T-helper 22 cell (primary cell): Measurements from ENCODE around the gene PTHLH.

Experiments used
- DNase-seq: peaks from one replicate; pipeline ENCODE4 v3.0.0-alpha.2; 2020; ENCODE audit warnings: low read depth

The PTHLH gene

GRCh38 chr12:27972721-27973120 lies at the start of gene PTHLH:
TSS of gene PTHLH (minus strand) at chr12:27972733. CDS start at chr12:27969494, 3,239 bp downstream.
- no peak for DNase-seq

DNA sequence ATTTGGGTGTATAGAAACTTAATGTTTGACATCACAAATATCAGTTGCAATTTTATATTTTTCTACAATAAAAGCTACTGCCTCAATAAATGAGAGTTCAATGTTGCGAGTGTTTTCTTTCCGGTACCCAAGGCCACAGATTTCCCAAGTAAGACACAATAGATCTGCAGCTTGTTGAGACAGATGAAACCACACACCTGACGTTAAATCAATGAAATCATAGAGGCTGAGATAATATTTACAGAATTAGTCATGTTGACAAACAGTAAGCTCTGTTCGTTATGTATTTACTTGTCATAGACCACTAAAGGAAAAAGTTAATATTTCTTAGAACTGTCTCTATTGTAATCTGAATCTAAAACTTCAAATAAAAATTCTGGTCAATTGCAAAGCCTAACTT lies 49.2 kb upstream of the PTHLH start:
- DNase-seq = no peak

- no peak for DNase-seq
Observed at GRCh38 chr12:28017873-28018255, 45.3 kb upstream of the PTHLH start.

GRCh38 chr12:28017126-28017872 lies 44.8 kb upstream of the PTHLH start:
- DNase-seq = no peak

GRCh38 chr12:28015165-28015564 lies 42.6 kb upstream of the PTHLH start:
- no peak for DNase-seq

DNA sequence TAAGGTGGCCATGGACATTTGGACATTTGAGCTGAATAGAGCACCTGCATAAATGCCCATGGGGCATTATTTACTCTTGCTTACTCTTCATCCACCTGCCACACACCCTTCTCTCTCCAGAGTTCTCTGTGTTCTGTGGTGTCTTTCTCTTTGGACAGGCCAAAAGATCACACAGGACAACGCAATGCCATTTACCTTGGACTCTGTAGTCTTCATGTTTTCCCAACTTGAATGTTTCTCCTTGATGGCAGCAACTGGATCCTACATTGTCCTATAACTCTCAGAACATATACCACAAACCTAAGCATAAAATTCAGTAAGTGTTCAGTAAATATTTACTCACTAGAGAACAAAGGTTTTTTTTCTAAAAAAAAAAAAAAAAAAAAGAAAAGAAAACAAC lies 41.7 kb upstream of the PTHLH start:
- DNase-seq = no peak

- DNase-seq = no peak
Observed at GRCh38 chr12:28012333-28012918, 39.9 kb upstream of the PTHLH start.

GRCh38 chr12:28010036-28010435 lies 37.5 kb upstream of the PTHLH start:
- DNase-seq = no peak

- no peak for DNase-seq
Observed at GRCh38 chr12:27999970-28000369, 27.4 kb upstream of the PTHLH start.

GRCh38 chr12:27999521-27999920 lies 27.0 kb upstream of the PTHLH start:
- no peak for DNase-seq

GRCh38 chr12:27998658-27999057 lies 26.1 kb upstream of the PTHLH start:
- no peak for DNase-seq

GRCh38 chr12:27998170-27998569 lies 25.6 kb upstream of the PTHLH start:
- no peak for DNase-seq

DNA sequence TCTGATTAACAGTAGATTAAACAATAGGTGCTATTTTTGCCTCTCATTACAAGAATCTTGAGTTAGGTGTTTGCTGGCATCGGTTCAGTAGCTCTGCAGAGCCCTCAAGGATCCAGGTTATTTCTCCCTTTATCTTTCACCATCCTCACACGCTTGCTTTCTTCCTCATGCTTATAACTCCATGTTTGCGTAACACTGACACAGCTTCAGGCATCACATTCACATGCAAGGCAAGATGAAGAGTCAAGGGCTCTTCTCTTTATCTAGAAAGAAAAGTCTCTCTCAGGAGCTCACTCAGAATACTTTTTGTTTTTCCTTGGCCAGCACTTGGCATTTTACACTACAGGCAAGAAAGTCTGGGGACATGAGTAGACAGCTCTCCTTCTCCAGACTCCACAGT lies 24.2 kb upstream of the PTHLH start:
- no peak for DNase-seq

- no peak for DNase-seq
Observed at GRCh38 chr12:27995406-27995805, 22.9 kb upstream of the PTHLH start.

GRCh38 chr12:27988594-27989233 lies 16.2 kb upstream of the PTHLH start:
- DNase-seq = no peak

DNA sequence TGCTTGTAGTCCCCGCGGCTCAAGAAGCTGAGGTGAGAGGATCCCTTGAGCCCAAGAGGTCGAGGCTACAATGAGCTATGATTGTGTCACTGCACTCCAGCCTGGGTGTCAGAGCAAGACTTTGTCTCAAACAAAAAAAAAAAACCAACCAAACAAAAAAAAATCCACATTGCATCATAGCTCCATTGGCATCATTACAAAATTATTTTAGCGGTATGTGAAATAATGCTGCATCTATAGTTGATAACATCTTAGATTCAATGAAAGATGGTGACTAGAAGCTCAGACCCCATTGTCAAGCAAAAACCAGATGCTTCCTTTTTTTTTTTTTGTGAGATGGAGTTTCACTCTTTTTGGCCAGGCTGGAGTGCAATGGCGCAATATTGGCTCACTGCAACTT lies 14.8 kb upstream of the PTHLH start:
- no peak for DNase-seq

DNA sequence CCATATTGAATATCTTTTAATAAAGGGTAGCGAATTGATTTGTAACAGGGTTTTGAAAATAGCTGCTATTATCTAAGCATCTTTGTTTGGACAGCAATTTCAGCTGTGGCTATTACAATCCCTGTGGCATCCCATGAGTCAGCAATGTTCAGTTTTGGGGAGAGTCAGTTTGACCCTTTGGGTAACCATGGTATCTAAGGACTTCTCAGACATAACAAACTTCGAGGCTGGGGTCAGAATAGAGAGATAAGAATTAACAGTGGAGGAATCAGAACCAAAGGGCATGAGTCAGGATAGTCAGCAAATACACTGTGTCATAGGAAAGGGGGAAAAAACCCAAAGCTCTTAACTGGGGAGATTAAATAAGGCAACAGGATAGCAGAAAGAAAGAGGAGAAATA lies 11.7 kb upstream of the PTHLH start:
- DNase-seq = no peak

DNA sequence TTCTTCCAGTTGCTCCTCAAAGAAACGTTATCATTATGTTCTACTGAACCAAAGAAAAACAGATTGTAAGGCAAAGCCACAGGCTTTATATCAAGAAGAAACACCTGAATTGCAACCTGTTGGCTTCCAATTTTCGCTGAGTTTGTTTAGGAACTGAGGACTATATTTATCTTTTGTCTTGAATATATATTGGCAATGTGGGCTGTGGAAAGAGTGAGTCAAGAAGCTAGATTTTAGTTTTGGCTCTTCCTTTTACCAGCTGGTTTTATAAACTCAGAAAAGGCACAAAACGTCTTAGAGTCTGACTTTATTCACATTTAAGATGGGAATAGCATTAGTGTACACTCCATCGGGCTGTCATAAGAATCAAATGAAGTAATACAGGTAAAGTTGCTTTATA lies 10.4 kb upstream of the PTHLH start:
- DNase-seq = no peak

DNA sequence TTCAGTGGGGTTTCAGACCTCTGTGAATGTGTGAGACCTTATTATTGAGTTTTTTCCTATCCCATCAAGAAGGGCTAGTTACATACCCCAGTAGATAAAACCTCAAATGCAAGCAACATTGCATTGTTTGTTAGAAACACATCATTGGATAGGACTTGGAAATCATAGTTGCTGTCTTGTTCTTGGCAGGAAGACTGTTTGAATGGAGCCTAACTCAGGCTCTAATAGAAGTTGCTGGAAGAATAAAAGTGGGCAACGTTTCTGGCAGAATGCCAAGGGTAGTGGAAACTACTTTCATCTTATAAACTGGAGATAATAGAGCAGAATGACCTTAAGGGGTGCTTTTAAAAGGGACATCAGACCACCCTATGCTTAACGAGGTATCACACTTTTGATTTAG lies 9.9 kb upstream of the PTHLH start:
- no peak for DNase-seq

- no peak for DNase-seq
Observed at GRCh38 chr12:27981874-27982273, 9.3 kb upstream of the PTHLH start.

DNA sequence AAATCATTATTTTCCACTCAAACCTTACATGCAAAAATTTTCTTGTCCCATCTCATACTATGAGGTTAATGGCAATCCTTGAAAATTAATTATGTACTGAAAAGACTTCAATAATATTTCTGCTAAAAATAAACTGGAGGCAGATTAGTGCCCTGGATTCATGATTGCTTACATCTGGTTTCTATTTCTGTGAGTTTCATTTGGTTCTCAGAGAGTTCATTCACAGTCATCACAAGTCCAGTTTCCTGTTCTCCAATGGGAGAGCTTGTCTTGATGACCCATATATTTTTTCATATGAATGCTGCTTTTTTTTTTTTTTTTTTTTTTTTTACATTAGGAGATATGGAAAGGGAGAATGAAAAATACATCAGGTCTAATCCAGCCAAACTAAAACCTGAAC lies 6.6 kb upstream of the PTHLH start:
- DNase-seq = no peak

DNA sequence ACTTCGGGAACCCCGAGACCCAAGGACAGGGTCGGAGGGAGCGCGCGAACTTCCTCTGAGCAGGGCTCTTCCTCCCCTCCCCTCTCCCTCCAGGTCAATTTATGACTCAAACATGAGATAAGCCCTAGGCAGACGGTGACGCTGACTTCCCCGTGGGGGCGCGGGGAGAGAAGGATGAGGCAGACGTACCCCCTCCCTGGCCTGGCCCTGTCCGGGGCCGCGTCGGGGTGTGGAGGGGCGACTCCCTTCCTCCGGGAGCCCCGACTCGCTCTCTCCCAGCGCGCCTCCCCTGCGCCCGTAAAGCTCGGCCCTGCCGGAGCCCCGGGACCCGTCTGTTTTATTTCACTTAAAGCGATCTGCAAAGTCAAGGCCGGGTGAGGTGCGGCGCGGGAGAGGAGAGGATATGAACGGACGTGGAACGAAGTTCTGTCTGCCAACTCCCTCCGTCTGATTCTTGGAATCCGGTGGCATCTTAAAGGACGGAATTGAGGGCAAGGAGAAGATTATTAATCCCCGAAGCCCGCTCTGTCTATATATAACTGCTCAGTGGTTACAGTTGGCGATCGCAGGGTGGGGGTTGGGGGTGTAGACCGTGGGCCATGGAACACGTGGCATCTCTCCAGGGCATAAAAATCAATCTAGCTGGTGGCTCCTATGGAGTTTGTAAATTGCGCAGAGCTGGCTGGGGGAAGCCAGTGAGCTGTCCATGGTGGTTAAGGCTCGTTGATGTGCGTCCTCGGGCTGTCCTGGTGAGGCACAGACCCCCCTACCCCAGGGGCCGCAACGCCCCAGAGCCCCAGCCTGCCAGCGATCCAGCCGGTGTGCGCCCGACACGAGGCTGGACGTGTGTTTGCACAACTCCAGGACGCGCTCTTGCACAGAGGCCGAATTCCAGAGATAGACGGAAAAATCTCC lies 2.9 kb upstream of the PTHLH start:
- DNase-seq = no peak
